Cardiac muscle cell (in vitro differentiated cells and primary cell): Measurements from ENCODE around the gene RAX2. TPM values are rescaled to one million over a fixed set of nuclear protein-coding genes. Genes with fewer than 3 reads are reported as not detected.
"Not testable (repeated sequence)": the region's sequence is repeated elsewhere in the genome, so short reads cannot be mapped to it uniquely, and the experiment has no call there.

ENCODE experiments used
- DNase-seq, 2 donors: peaks; one replicate each; pipeline versions ENCODE4 v3.0.0 to v3.0.0-alpha.2; 2010 to 2017; ENCODE audit warnings: low read depth in 1 of 2, low spot score in 1 of 2
- H3K27ac ChIP-seq: fragments of 200-600 bp; sonication (generic); 2 replicates; pipeline ENCODE4 v1.5.1; 2016
- H3K27me3 ChIP-seq: fragments of 200-600 bp; sonication (generic); 2 replicates; pipeline ENCODE4 v1.6.0; 2016; ENCODE audit warnings: control low read depth
- H3K36me3 ChIP-seq: fragments of 200-600 bp; sonication (generic); 2 replicates; pipeline ENCODE4 v1.5.1; 2016; ENCODE audit warnings: control low read depth
- H3K4me1 ChIP-seq: fragments of 200-600 bp; sonication (generic); 2 replicates; pipeline ENCODE4 v1.8.1; 2017; ENCODE audit warnings: low read depth, mild to moderate bottlenecking, mixed run types
- H3K4me3 ChIP-seq: fragments of 200-600 bp; sonication (generic); 2 replicates; pipeline ENCODE4 v1.5.1; 2016; ENCODE audit warnings: mild to moderate bottlenecking
- H3K9me3 ChIP-seq: fragments of 200-600 bp; sonication (generic); 2 replicates; pipeline ENCODE4 v1.5.1; 2017; ENCODE audit warnings: low read depth, mild to moderate bottlenecking, control low read depth
- CTCF ChIP-seq: IDR thresholded peaks from 2 replicates; pipeline ENCODE4 v1.5.1; 2012; ENCODE audit warnings: low read depth, mild to moderate bottlenecking, low read length
- polyA plus RNA-seq: library from polyadenylated mRNA; unstranded; fragments of >200 nt; fragmentation: Nextera tagmentation; extraction: Ambion mirVana; gene quantifications from 2 replicates; pipeline ENCODE4 v1.2.1, GENCODE V29; 2016
- total RNA-seq: library from RNA; depleted of rRNA; stranded (reverse); fragments of >200 nt; gene quantifications from 2 replicates; pipeline ENCODE4 v1.2.3, GENCODE V29; 2016

The RAX2 gene
- total and polyA plus RNA-seq, 2 experiments from 2014 or later, result not detected

GRCh38 chr19:3759482-3760254 is 12.4 kb downstream of the RAX2 start:
- Histone ChIP-seq H3K9me3 (no peaks in the 10 kb centered on the region), H3K36me3 (no peaks in the 10 kb centered on the region), H3K27me3 (peaks cover 3% of the 10 kb centered on the region), H3K27ac (no peak overlapping the region), H3K4me3 (no peak overlapping the region), H3K4me1 (no peaks in the 10 kb centered on the region)
- no peak for DNase-seq
- no peak for TF ChIP-seq CTCF

- H3K27ac ChIP-seq, H3K9me3 ChIP-seq: not testable (repeated sequence)
These were observed 13.7 kb downstream of the RAX2 start for GRCh38 chr19:3758297-3758696.

GRCh38 chr19:3757705-3758104 is 14.3 kb downstream of the RAX2 start:
- H3K4me1 ChIP-seq, H3K4me3 ChIP-seq, DNase-seq, H3K9me3 ChIP-seq, H3K27me3 ChIP-seq, H3K27ac ChIP-seq, H3K36me3 ChIP-seq: not testable (repeated sequence)

More at GRCh38 chr19:3758297-3758696, 13.7 kb downstream of the RAX2 start:
- not testable (repeated sequence) for H3K4me3 ChIP-seq, H3K4me1 ChIP-seq, DNase-seq, H3K36me3 ChIP-seq, H3K27me3 ChIP-seq

GRCh38 chr19:3753631-3754410 is 18.2 kb downstream of the RAX2 start:
- TF ChIP-seq CTCF, result no peak
- Histone ChIP-seq H3K27me3 (no peaks in the 10 kb centered on the region), H3K36me3 (peaks cover 6% of the 10 kb centered on the region), H3K4me3 (no peak overlapping the region), H3K27ac (no peak overlapping the region), H3K9me3 (no peaks in the 10 kb centered on the region), H3K4me1 (no peaks in the 10 kb centered on the region)
- DNase-seq, result no peak

GRCh38 chr19:3752492-3752891 is 19.5 kb downstream of the RAX2 start:
- Histone ChIP-seq H3K27me3 (no peaks in the 10 kb centered on the region), H3K27ac (no peak overlapping the region), H3K4me1 (no peaks in the 10 kb centered on the region), H3K4me3 (no peak overlapping the region), H3K9me3 (no peaks in the 10 kb centered on the region), H3K36me3 (peaks cover 6% of the 10 kb centered on the region)
- no peak for TF ChIP-seq CTCF
- no peak for DNase-seq

GRCh38 chr19:3751236-3751635 is 20.8 kb downstream of the RAX2 start:
- no peak for DNase-seq
- TF ChIP-seq CTCF, result no peak
- no peak overlapping the region for H3K4me3 ChIP-seq
- no peaks in the 10 kb centered on the region for H3K9me3 ChIP-seq
- H3K36me3 ChIP-seq, result peaks cover 6% of the 10 kb centered on the region
- H3K27ac ChIP-seq, result no peak overlapping the region
- no peaks in the 10 kb centered on the region for H3K4me1 ChIP-seq
- H3K27me3 ChIP-seq, result no peaks in the 10 kb centered on the region
